COLO668 (cell line): ENCODE results near the gene ST7.

Experiments
- DNase-seq: peaks from one replicate; lab custom pipeline; 2025; ENCODE audit not compliant: unreplicated experiment; lab: John Stamatoyannopoulos, UW

ST7 gene

GRCh38 chr7:117145333-117145732 lies 192.0 kb downstream of the ST7 start:
- no peak for DNase-seq

- DNase-seq, result no peak
These were observed 192.8 kb downstream of the ST7 start for GRCh38 chr7:117146059-117146458.

- no peak for DNase-seq
These were observed 193.2 kb downstream of the ST7 start for GRCh38 chr7:117146511-117146910.

DNA sequence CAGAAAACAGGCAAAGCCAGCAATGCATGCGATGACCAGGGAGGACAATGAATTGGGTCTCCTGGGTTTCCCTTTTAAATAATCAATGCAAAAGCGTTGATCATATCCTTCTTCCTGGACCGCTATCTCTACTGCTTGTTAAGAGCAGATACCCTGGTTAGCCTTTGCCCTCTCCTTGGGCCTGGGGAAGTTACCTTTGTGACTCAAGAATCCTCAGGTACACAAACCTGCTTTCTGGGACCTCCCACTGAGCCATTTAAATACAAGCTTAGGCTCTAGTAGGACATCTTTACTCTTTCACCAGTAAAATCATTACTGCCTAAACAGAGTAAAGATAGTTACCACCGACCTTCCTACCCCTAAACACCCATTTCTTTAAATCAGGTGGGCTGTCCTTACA lies 195.7 kb downstream of the ST7 start:
- no peak for DNase-seq

DNA sequence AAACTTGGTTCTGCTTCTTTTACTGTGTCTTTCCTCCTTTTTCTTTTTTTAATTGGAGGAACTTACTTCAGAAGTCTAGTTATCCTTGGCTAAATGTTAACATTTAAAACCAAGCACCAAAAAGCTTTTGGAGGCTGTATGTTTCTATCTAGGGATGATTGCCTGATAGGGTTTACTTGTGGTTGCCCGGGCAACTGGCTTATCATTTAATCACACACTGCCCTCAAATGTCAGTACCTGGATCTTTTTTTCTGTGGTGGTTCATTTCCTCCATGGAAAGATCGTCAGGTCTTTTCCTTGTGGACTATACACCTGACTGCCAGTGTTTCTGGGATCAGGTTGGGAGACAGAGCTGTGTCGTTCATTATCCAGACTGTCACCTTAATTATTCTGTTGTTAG lies 196.4 kb downstream of the ST7 start:
- no peak for DNase-seq

GRCh38 chr7:117152213-117153007 lies 199.1 kb downstream of the ST7 start:
- DNase-seq, result no peak

DNA sequence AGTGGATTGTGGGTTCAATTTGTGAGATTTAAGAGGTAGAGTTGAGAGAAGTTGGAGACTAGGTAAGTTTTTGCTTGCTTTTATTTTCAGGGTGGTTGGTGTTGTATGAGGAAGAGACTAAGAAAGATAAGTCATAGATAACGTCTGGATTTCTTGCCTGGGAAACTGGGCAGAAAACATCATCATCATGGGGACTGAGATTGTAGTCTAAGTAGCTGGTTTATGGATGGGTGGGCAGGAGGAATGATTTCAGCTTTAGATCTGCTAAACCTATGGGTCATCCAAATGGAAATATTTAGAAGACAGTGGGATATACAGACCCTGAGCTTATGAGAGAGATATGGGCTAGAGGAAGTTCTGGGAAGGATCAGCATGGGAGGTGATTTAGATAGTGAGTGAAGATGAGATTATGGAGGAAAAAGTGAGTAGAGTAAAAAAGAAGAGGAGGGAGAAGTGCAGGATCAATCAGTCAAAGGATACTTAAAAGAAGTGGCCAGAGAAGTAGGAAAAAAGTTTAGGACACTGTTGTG lies 199.8 kb downstream of the ST7 start:
- no peak for DNase-seq

DNA sequence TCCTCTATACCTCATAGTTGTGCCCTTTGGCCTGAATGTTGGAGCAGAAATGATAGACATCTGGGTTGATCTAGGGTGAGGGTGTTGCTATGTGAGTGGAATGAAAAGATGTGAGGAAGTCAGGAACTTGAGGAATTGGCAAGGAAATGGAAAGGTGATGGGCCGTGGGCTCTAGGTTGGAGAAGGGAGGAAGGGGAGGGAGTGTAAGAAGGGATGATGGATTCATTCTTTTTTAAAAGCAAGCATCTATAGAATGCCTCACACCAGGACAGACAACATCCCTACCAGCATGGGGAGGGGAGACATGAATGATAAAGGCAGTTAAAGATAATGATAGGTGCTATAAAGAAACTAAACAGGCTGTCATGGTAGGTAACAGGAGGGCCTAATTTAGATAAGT lies 201.4 kb downstream of the ST7 start:
- no peak for DNase-seq

DNA sequence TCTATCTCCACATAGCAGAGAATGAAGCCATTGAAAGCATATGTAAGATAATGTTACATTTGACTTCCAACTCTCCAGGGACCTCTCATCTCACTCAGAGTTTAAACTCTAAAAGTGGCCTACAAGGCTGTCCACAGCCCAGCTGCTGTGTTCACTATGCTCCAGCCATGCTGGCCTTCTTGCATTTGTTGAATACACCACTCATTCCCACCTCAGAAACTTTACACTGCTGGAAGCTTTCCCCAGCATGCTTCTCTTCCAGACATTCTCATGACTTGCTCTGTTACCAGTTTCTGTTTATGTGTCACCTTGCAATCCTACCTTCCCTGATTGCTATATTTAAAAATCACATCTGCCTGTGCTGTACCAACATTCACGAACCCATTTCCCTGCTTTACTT lies 202.4 kb downstream of the ST7 start:
- DNase-seq, result no peak

DNA sequence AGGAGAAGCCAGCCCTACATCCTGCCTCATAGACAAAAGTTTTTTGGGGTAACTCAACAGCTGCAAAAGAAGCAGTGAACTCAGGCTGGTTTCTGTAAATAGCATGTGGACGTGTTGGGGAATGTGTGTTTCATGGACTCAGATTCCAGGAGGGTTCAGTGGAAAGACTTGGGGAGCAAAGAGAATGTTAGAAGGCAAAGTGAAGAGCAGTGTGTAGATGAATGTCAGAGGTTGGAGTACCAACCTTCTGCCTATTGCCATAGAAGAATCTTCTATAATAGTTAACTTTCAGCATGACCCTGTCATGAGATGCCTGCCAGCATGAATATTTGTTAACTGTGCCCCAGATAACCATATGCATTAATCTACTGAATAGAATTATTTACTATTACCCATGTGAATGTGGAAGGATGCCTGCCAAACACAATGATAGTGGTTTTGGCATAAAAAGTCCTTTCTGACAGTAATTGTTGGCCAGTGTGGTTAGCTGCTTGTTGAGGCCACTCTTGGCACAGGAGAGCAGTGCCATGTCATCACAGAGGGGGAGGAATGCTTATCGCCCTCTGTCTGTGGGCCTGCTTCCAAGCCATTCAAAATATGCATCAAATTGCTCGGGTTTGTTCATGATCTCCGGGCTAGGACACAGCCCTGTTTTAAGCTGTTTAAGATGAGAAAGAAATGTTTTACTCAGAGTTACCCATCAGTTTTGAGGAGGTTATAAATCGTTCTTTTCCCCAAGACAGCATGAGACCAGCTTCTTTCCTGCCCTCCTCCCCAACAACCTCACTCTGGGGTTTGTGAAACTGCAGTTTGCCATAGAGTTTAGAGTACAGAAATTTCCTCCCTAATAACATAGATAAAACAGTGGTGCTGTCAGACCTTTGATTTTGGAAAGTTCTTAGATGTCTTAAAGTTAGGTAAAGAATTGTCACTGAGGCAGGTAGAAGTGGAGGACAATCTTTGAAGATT lies 204.2 kb downstream of the ST7 start:
- DNase-seq, result no peak

- no peak for DNase-seq
These were observed 205.8 kb downstream of the ST7 start for GRCh38 chr7:117158941-117159697.

DNA sequence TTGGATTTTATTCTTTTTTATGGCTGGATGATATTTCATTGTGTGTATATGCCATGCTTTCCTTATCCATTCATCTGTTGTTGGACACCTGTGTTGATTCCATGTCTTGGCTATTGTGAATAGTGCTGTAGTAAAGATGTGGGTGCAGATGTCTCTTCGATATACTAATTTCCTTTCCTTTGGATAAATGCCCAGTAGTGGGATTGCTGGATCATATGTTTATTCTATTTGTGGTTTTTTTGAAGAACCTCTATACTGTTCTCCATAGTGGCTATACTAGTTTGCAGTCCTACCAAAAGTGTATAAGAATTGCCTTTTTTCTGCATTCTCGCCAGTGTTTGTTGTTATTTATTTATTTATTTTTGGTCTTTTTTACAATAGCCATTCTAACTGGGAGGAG lies 209.8 kb downstream of the ST7 start:
- no peak for DNase-seq

DNA sequence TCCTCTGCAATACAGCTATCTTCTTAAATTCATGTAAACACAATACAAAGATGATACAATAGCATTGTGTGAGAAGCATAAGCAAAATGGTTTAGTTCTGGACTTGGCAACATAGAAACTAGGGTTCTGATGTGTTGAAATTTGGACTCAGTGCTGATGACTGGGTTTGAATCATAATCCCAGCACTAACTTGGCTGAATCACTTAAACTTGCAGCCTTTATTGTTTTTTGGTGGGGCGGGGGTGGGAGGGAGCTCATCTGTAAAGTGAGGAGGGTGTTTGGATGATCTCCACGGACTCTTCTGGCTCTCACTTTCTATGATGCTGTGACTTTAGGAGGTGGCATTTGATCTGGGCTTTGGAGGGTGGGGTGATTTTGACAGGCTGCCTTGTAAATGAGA lies 211.3 kb downstream of the ST7 start:
- DNase-seq, result no peak

- DNase-seq, result no peak
These were observed 212.4 kb downstream of the ST7 start for GRCh38 chr7:117165656-117166055.

- no peak for DNase-seq
These were observed 216.6 kb downstream of the ST7 start for GRCh38 chr7:117169907-117170306.

- DNase-seq, result no peak
These were observed 217.8 kb downstream of the ST7 start for GRCh38 chr7:117171106-117171505.

- DNase-seq, result no peak
These were observed 219.0 kb downstream of the ST7 start for GRCh38 chr7:117172283-117172682.

DNA sequence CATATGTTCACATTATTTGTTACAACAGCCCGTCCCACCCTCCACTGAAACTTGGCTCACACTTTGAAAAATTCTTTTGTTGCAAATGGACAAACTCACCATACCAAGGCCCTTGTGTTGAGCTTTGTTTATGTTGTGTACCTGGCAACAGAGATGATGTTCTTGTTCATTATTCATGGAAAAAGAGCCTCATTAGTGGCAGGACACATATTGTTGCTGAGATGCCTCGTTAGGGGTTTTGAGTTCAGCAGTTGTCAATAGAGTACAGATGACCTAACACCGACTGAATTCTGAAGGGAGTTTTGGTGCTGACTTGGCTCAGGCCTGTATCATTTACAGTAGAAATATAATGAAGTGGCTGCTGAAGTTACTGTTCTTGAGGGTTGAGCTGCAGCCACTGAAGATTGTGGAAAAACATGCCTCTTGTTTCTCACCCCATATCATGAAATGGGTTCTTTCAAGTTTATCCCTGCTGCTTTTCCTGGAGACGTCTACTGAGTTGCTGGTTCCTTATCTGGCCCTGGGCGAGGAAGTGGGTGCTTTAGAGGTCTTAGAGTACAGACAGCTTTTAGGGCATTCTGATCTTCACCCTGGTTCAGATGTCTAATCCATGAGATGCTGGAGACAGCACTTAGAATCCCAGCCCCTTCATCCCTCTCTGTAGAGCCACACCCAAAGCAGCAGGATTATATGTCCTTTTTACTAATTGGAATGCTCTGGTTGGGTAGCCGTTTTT lies 219.9 kb downstream of the ST7 start:
- no peak for DNase-seq

DNA sequence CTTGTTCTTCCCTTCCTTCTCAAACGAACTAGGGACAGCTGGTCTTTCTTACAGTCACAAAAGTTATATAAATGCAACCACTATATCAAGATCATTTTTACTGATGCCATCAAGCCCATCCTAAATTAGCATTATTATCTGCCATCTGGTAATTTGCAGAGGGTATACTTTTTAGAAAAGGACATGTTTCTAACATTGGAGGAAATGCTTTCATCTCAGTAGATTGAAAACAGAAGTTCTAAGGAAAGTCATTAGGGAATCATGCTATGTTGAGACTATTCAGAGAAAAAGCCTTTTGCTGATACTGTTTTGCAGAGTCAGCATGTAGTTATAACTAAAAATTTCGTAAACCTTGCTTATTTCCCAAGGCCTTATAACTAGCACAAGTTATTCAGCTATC lies 222.9 kb downstream of the ST7 start:
- no peak for DNase-seq

GRCh38 chr7:117178600-117178999 lies 225.3 kb downstream of the ST7 start:
- DNase-seq, result no peak
